HG02970 (cell line): ENCODE measurements around the gene PNKD.
"Not testable (repeated sequence)": the region's sequence is repeated elsewhere in the genome, so short reads cannot be mapped to it uniquely, and the experiment has no call there.

Source experiments
- ATAC-seq: cut with Tn5 transposase; IDR thresholded peaks from one replicate; pipeline ENCODE4 v1.9.1; 2021; ENCODE audit warnings: mild to moderate bottlenecking, moderate library complexity, moderate number of reproducible peaks; ENCODE audit not compliant: unreplicated experiment, low FRiP score

Gene PNKD

DNA sequence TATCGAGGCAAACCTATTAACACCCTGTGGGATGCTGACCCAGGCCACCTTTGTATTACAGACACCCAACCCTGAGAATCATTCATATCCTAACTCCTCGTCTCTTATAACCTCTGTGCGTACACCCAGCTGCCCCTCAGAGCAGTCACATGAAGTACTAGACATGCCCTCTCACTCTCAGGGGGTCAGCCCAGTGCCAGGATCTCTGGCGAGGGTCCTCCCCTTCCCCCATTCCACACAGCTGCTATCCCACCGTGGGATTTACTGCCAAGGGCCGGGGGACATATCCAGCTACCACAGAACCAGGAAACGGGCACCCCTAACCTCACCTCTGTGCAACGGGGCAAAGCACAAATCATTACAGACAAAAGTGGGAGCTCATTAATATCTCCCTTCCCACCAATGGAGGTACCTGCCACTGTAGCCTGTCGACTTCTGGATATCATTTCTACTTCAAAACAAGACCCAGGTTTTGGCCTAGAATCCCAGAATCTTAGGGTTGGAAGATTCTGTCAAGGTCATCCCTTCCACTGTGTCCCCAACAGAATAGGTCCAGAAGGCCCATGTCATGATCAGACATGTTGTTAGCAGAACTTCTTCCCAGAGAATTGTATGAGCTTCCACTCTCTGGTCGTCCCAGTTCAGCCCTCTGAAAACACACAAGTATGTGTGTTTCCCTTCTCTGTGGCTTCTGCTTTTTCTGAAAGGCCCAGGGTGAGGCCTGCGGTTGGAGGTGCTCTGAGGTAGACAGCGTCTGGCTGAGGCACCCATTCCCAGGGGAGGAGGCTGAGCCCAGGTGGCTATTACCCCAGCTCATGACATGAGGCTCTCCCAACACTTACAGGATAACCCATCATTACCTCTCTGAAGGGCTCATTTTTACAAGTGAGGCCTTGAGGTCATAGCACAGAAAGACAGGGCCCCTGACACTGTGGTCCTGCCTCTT lies 20.3 kb downstream of the PNKD start:
- peak; percentile 46 for ATAC-seq

DNA sequence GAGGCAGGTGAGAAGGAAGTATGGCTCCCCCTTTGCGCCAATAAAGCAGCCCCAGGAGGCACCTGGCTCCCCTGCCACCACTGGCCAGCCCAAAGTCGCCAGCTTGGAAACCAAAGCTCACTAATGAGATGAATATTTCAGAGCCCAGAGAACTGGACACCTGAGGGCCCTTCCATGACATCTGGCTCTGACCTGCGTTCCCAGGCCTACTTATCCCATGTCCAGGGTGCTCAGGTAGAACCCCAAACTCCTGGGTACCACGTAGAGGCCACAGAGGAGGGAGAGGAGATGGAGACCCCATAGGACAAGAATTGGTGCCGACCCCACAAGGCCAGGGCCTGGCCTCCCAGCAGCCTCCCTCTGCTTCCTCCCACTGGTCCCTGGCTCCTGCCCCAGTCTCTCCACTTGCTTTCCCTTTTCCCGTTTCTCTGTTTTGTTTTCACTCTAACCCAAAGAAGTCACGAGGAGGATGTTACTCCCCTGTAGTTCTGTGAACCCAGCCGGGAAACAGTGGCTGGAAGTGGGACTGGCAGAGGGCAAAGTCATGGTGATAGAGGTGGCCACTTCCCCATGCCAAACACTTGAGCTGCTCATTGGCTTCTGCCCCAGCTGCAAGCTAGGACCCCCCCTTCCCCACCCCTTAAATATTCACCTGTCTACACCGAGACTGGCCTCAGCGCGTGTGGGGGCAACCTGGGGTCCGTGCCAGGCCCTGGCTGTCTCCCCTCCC lies 21.2 kb downstream of the PNKD start:
- ATAC-seq = no peak

DNA sequence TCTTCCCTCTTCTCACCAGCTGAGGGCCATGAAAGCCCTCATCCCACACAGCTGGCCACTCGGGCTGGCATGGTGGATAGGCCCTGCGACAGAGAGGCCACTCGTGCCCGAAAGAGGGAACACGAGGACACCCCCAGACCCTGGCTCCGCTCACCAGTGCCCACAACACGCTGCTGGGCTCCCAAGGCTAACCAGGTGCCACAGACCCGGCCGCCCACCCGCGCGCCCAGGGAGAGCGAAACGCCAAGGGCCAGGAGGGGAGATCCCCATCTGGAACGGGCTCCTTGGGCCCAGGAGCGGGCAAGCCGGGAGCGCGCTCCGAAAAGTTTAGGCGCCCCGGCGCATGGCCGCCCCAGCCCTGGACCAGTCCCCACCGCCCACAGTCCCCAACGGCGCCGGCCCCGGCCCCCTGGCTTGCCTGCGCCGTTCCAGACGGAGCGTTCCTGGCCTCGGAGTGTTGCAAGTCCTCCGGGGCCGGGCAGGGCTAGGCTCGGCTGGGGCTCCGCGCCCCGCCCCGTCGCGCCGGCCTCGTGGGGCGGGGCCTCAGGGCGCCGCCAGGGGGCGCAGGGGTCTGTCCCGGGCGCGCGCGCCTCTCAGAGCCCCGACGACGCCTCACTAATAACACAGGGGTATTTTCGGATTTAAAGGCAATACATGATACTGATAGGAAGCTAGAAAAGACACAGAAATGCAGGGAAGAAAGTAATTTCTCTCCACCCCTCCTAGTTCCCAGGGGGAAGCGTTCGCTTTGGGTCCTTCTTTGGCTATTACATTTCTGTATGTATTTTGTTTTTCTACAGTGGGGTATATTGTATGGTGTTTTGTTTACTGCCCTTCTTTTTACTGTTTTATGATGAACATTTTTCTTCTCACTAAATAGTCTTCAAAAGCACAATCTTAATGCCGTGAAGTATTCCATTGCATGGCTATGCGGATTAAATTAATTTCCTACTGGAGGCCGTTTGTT lies 22.0 kb downstream of the PNKD start, which contains the start of gene TMBIM1:
TMBIM1 (minus strand) TSS at position 456 of the 967 bp plus-strand sequence. CDS start 10,362 bp downstream, outside the sequence.
- ATAC-seq = peak; percentile 66

DNA sequence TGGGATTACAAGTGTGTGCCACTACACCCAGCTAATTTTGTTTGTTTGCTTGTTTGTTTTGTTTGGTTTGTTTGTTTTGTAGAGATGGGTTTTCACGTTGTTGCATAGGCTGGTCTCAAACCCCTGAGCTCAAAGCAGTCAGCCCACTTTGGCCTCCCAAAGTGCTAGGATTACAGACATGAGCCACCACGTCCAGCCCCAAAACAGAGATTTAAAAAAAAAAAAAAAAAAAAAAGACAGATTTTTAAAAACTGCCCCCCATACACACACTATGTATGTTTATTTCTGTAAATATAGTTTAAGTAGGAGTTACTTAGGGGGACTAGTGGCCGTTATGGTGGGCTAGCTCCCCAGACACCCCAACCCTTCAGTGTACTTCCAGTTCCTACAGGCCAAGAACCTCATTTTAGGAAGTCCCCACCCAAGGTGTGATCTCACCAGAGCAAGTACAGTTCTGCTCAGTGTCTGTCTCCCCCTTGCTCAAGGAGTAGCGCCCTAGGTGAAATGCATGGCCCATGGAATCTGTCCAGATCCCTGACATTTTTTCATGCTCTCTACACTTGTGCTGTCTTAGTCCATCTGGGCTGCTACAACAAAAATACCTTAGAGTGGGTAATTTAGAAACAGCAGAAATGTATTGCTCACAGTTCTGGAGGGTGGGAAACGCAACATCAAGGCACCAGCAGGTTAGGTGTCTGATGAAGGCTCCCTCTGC lies 23.6 kb downstream of the PNKD start:
- no peak for ATAC-seq

- ATAC-seq = no peak
These were observed 24.2 kb downstream of the PNKD start for GRCh38 chr2:218294430-218295022.

DNA sequence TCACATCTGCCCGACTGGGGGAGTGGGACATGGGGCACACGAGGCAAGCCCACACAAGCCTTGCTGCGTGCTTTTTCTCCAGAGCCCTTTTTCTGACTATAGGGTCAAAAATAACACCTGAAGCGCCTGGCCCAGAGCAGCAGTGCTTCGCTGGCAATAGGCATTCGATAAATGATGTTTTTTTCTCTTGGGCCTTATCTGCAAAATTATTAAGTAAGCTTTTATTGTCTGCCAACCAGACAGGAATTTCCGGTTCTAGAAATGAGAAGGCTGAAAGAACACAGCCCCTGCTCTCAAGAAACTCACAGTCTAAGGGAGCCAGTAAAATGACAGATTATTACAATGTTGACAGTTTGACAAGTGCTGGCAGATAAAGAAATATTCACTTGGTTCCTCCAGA lies 24.7 kb downstream of the PNKD start:
- no peak for ATAC-seq

DNA sequence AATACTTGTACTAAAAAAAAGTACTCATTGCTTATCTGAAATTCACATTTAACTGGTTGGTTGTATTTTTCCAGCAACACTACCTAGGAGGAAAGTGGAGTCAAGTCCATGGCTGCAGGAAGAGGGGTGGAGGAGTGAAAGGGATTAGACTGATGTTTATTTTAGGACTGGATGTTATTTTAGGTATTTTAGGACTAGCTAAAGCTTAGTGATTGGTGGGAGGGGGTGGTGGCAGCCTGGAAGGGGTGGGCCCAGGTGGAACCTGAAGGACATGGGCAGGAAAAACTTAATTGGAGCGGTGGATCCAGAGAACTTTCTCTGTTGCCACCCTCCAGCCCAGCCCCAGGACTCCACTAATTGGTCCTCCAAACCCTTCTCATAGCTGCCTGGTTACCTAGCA lies 25.9 kb downstream of the PNKD start:
- ATAC-seq = no peak

DNA sequence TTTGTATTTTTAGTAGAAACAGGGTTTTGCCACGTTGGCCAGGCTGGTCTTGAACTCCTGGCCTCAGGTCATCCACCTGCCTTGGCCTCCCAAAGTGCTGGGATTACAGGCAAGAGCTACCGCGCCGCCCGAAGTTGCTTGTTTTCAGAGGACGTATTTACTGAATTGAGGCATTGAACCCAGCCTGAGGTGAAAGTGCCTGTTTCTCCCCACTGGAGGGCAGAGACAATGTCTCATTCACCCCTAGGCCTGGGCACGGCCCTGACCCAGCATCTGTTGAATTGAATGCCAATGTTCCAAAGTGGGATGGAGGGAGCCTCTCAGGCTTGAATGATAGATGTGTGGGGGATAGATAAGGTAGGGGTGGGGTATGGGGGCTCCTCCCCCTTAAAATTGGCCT lies 26.5 kb downstream of the PNKD start:
- no peak for ATAC-seq

DNA sequence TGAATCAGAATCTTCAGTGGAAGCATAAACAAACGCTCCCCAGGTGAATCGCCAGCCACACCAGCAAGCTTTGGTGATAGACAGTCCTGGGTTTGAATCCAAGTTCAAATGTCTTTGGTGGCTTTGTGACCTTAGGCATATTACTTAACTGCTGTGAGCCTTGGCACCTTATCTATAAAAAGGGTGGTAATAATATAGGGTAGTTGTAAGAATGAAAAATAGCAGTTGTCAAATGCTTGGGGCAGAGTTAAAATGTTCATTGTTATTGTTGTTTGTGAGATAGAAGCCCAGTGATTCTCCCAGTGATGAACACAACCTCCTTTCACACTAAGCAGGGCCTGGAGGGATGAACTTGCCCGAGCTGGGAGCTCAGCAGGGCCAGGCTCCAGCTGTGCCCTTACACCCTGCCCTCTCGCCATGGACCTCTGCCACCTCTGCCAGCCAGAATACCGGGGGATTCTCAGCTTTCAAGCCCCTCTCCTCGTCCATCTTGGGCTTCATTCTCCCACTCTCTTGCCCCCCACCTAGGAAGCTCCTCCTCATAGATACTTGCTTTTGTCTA lies 28.1 kb downstream of the PNKD start:
- no peak for ATAC-seq

GRCh38 chr2:218300141-218300540 lies 29.8 kb downstream of the PNKD start:
- no peak for ATAC-seq

GRCh38 chr2:218301176-218301819 lies 31.0 kb downstream of the PNKD start:
- ATAC-seq = no peak

DNA sequence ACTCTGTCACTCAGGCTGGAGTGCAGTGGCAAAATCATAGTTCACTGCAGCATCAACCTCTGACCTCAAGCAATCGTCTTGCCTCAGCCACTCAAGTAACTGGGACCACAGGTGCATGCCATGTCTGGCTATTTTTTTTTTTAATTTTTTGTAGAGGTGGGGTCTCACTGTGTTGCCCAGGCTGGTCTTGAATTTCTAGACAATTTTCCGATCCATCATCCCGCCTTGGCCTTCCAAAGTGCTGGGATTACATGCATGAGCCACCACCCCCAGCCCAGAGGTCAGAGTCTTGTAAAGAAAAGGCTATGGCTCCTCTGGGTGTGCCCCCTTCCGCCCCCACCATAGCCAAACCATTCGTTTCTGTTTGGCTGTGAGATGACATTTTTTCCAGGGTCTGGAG lies 35.1 kb downstream of the PNKD start:
- no peak for ATAC-seq

DNA sequence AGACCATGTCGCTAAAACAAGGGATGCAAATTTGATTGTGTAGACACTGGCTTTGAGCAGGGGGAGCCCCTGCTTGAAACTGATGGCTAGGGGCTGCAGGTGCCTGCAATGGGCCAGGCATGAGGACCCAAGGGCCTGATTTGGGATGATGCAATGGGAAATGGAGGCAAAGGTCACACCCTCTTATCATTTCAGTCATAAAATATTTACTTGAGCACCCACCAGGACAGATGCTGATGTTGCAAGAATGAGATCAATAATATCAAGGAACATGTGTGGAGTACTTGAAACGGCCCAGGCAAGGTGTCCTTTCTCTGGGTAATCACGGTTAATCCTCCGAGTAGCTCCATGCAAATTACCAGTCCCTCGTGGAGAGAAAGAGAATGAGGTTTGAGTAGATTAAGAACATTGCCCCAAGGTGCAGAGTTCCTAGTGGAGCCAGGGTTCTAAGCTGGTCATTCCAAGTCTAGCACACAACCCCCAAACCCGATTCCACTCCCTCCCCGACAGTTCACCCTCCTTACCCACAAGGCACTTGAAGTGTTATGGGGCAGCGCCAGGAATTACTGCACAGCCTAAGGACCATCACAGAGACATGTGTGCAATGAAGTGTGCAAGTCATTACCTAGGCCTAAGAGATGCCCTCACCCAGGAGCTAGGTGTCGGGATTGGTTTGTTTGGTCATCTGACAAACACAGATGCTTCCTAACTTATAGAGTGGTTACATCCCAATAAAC lies 36.0 kb downstream of the PNKD start:
- no peak for ATAC-seq

DNA sequence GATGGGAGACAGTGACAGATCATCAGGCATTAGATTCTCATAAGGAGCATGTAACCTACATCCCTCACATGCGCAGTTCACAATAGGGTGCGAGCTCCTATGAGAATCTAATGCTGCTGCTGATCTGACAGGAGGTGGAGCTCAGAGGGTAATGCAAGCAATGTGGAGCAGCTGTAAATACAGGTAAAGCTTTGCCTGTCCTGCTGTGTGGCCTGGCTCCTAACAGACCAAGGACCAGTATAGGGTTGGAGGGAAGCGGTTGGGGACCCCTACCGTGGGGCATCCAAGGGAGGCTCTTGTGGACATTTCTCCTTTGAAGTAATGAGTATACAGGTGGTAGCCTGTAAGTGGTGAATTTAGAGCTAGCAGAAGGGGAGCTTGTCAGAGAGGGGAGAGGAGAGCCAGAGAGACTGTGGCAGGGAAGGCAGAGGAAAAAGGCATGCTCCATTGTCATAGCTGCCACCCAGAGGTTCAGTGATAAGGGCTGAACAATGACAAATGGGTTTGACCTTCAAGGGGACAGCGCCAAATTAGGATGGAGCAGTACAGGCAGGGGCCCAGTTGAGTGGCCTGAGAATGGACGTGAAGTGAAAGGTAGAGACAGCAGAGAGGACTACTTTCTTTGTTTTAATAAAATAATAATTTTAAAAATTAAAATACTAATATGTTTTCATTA lies 37.2 kb downstream of the PNKD start:
- no peak for ATAC-seq

- ATAC-seq = no peak
These were observed 40.7 kb downstream of the PNKD start for GRCh38 chr2:218310853-218311540.

- ATAC-seq = not testable (repeated sequence)
These were observed 41.4 kb downstream of the PNKD start for GRCh38 chr2:218311541-218312266.
